Fibroblast of peridontal ligament (primary cell): ENCODE results near the gene MCHR1.
A peak's percentile ranks its signal among the peaks of the same experiment; 100 is the strongest.
"Not testable (repeated sequence)": the region's sequence is repeated elsewhere in the genome, so short reads cannot be mapped to it uniquely, and the experiment has no call there.

Source experiments
- DNase-seq: peaks from one replicate; pipeline ENCODE4 v3.0.0-alpha.2; 2010; ENCODE audit errors: extremely low read depth

Gene MCHR1

DNA sequence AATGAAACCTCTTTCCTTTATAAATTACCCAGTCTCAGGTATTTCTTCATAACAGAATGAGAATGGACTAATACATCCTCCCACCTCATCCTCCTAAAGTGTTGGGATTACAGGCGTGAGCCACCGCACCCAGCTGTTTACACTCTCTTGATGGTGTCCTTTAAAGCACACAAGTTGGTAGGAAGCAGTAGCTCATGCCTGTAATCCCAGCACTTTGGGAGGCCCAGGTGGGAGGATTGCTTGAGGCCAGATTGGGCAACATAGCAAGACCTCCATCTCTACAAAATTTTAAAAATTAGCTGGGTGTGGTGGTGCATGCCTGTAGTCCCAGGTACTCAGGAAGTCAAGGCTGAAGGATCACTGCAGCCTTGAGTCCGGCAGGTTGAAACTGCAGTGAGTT, 23.3 kb upstream of the MCHR1 start:
- not testable (repeated sequence) for DNase-seq

DNA sequence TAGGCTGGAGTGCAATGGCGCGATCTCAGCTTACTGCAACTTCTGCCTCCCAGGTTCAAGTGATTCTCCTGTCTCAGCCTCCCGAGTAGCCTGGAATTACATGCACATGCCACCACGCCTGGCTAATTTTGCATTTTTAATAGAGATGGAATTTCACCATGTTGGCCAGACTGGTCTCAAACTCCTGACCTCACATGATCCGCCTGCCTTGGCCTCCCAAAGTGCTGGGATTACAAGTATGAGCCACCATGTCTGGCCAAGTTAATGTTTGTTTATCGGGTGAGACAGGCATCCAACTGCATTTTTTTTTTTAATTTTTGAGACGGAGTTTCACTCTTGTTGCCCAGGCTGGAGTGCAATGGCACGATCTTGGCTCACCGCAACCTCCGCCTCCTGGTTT, 22.6 kb upstream of the MCHR1 start:
- not testable (repeated sequence) for DNase-seq

DNA sequence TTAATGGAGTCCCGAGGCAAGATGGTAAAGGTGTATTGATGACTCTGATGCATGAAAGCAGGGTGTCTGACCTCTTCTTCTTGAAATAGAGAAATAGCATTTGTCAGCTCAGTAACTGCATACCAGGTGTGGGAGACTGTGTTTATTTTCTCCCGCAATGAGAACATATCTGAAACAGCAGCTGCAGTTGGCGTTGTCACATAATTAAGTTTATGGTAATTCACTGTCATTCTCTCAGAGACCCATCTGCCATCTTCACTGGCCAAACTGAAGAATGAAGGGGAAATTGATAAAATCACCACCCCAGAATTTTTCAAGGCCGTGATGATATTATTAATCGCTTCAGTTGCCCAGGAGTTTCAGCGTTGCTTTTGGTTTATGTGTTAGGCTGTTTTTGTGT, 20.1 kb upstream of the MCHR1 start:
- no peak for DNase-seq

DNA sequence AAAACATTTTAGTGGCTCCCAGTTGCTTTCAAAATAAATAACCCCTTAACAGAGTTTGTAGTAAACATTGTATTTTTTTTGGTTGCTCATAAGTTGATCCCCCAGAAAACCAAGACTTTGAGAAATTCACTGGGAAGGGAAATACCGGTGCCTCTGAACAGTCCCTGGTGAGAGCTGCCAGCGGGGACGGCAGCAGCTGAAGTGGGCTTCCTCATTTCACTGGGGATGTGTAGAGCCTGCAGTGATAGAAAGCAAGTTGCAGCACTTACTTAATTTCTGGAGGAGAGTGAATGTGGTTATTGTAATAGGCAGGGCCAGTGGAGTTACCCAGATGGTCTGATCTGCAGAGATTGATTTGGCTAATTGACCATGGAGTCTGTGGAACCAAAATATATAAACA, 18.6 kb upstream of the MCHR1 start:
- no peak for DNase-seq

DNA sequence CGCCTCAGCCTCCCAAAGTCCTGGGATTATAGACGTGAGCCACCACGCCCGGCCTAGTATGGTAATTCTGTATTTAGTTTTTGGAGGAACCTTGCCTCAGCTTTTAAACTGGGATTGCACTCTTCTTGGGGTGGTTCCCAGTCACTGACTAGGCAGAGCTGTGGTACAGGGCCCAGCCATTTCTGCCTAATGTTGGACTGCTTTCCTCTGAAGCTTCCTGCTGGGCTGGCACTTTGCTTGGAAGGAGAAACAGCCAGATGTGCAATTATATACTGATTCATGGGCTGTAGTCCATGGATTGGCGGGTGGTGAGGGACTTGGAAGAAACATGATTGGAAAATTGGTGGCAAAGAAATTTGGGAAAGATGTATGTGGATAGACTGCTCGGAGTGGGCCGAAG, 17.6 kb upstream of the MCHR1 start:
- DNase-seq, result peak; percentile 40

DNA sequence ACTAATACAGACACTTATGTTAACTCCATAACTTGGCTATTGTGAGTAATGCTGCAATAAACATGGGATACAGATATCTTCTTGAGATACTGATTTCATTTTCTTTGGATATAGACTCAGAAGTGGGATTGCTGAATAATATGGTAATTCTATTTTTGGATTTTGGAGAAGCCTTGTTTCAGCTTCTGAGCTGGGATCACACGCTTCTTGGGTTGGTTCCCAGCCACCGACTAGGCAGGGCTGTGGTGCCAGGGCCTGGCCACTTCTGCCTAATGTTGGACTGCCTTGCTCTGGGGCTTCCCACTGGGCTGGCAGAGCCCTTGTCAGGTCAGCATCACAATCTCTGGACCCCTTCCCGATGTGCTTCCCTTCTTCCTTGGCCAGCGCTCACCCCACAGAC, 14.0 kb upstream of the MCHR1 start:
- peak; percentile 92 for DNase-seq

DNA sequence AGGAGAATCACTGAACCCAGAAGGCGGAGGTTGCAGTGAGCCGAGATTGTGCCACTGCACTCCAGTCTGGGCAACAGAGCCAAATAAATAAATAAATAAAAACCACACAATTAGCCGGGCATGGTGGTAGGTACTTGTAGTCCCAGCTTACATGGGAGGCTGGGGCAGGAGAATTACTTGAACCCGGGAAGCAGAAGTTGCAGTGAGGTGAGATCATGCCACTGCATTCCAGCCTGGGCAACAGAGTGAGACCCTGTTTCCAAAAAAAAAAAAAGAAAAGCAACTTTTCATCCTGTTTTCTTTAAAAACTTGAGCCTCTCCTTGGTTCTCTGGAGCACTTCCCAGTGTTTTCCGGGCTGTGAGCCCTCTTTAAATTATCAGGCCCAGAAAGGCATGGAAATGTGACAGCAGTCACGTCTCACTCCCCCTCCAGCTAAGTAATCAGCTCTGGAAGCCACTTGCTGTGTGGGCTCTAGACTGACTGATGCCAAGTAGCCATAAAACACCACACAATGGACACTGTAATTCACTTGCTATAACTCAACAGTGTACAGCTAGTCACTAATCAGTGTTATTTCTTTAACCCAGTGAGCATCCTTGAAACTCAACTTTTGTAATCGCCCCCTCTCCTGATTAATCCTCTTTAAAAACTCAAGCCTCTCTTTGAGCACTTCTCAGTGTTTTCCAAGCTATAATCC, 13.0 kb upstream of the MCHR1 start:
- DNase-seq, result peak; percentile 80

DNA sequence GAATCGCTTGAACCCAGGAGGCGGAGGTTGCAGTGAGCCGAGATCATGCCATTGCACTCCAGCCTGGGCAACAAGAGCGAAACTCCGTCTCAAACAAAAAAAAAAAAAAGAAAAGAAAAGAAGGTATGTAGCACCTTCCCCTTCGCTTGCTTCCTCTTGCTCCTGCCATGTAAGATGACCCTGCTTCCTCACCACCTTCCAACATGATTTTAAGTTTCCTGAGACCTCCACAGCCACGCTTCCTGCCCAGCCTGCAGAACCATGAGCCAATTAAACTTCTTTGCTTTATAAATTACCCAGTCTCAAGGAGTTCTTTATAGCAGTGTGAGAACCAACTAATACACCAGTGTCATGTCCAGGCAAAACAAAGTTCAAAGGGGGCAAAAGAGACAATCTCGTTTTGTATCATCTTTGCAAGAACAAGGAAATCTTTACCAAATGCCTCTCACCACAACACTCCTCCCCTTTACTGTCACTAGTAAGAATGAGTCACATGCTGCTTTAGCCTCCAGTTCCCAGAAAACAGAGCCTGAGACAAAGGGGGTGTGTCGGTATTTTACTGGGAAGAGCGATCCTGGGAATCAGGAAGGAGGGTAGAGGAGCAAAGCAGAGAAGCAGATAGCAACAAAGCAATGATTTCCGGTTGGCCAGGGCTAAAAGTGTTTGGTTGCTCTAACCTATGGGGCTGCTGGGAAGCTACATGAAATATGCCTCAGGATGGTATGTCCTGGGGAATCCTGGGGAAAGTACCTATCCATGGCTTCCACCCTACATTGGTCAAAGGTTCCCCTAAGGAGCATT, 10.5 kb upstream of the MCHR1 start:
- peak; percentile 91 for DNase-seq

DNA sequence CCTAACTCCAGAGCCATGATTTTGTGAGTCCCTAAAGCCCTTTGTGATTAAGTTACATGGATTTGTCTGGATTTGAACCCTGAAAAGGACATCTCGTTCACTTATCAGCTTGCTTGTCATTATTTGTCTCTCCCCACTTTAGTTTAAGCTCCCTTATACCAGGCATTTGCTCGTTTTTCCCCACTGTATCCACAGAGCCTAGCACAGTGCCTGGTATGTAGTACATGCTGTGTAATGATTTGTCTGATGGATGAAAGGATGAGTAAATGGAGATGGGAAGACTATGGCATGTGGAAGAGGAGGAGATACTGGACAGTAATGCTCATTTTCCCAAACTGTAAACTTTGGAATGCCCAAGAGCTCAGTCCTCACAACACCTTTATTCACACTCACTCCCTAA, 9.2 kb upstream of the MCHR1 start:
- no peak for DNase-seq

DNA sequence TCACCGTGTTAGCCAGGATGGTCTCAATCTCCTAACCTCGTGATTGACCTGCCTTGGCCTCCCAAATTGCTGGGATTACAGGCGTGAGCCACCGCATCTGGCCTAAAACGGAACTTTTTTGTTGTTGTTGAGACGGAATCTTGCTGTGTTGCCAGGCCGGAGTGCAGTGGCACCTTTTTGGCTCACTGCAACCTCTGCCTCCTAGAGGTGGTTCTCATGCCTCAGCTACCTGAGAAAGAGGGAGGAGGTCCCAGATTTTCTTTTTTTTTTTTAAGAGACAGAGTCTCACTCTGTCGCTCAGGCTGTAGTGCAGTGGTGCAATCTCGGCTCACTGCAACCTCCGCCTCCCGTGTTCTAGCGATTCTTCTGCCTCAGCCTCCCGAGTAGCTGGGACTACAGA, 7.9 kb upstream of the MCHR1 start:
- DNase-seq, result no peak

DNA sequence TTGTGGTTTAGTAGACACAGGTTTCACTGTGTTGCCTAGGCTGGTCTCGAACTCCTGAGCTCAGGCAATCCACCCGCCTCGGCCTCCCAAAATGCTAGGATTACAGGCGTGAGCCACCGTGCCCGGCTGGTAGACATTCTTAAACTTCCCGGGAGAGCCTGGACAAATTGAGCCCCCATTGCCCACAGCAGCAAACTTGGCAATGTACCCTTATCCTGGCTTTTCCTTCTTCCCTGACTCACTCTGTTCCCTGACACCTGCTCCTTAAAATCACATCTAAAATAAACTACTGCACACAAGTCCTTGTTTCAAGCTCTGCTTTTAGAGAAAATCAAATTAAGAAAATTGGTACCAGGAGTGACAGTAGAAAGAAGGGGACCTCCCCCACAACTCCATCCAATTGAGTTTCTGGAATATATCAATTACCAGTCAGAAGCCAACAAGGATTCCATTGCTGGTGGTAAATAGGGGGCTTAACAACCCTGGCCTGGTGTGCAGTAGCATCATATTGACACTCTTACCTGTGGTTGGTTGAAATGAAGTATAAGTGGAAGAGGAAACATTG, 7.4 kb upstream of the MCHR1 start:
- DNase-seq, result no peak

DNA sequence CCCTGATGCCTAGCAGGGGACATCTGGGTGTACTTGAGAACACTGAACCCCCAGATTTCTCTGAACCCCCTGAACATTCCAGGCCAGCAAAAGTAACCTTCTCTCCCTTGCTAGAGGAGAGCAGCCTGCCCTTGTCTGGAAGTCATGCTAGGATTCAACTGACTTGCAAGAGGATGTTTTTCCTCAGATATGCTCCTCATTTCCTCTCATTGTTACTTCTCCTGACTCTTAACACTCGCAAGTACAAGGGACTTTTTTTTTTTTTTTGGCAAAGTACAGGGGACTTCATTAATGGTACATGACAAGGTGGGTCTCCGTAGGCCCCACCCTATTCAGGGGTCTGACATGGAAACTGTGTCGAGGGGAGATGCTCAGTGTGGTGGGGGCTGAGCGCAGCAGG, 6.3 kb upstream of the MCHR1 start:
- no peak for DNase-seq

DNA sequence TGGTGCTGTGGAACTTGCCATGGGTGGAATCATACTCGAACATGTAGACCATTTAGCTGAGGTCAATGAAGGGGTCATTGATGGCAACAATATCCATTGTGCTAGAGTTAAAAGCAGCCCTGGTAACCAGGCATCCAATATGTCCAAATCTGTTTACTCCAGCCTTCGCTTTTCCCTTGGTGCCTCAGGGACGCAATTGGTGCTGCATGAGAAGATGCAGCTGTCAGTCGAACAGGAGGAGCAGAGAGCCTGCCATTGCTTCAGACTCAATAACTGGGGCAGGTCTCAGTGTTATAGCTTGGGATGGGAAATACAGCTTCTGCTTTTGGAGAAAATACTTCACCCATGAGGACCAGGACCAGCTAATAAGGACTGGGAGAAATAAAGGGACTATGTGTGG, 5.0 kb upstream of the MCHR1 start:
- DNase-seq, result no peak

DNA sequence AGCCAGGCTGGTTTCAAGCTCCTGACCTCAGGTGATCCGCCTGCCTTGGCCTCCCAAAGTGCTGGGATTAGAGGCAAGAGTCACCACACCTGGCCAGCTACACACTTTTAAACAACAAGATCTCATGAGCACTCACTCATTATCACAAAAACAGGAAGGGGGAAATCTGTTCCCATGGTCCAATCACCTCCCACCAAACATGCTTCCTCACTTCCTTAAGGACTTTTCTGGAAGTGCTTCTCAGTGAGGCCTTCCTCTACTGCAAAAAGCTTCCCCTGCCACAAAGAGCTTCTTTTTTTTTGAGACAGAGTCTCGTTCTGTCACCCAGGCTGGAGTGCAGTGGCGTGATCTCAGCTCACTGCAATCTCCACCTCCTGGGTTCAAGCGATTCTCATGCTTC, 3.1 kb upstream of the MCHR1 start:
- not testable (repeated sequence) for DNase-seq

DNA sequence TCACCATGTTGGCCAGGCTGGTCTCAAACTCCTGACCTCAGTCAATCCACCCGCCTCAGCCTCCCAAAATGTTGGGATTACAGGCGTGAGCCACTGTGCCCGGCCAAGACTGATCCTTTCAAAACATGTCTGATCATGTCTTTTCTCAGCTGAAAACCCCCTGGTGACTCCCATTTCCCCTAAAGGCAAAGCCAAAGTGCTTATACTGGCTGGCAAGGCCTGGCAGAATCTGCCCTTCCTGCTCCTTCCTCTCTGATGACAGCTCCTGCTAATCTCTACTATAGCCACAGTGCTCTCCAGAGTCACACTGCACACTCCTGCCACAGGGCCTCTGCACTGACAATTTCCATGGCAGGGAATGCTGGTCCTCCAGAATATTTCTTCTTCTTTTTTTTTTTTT, 2.6 kb upstream of the MCHR1 start:
- DNase-seq, result no peak

DNA sequence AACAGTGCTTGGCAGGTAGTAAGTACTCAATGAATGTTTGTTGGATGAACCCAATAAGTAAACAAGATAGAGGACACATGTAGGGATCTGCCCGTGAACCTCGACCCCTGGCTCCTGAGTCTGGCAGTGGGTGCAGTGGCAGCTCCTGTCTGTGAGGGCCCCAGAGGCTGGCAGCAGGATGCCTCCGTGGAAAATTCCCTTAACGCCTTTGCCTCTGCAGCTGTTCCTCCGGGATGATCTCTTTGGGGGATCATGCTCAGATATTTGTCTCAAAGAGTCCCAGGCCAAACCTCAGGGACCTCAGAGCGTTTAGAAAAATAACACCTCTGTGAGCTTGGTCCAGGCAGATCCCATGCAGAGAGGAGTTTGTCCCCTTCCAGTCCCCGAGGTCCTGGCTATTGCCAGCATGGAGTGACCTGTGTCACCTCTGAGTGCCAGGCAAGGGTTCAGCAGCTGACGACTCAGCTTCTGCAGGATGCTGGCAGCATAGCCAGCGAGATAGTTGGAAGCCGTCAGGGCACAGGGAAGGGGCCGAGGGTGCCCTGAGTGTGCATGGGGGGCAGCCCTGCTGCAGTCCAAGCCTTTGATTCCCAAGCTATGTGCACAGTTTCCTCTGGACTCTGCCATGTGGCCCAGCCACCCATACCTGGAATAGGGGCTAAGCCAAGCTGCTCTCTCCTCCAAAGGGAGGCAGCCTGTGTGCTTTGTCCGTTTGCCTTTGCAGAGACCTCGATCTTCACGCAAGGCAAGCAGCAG, 613 bp upstream of the MCHR1 start:
- DNase-seq, result no peak

DNA sequence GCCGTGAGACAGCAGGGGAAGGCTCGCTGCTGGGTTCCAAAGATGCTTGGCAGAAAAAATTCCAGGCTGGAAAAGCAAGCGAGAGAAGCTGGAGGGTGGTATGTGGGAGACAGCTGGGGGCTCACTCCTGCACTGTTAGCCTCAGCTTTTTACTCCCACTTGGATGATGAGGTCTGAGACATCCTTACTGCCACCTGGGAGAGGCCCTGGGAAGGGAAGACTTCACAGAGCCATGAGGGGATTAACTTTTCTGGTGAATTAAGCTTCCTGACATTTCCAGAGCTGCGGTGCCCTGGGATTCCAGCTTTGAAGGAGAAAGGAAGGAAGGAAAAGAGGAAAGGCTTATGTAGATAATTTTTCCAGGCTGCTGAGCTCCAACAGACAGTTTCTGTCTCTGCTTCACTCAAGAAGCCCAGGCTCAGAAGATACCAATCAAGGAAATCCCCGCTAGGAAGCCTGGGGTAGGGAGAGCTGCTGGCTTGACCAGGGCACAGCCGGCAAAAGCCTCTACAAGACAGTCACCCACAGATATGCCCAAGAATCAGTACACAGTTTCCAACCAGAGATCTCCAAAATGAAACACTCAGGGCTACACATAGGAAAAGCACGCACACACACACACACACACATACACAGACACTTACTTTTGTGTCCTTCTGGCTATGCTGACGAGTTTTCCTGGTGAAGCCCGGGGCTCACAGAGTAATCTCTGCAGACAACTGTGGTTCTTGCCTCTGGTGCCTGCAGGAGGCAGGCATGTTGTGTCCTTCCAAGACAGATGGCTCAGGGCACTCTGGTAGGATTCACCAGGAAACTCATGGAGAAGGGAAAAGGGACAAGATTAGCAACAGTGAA, 907 bp downstream of the MCHR1 start:
- peak; percentile 32 for DNase-seq

DNA sequence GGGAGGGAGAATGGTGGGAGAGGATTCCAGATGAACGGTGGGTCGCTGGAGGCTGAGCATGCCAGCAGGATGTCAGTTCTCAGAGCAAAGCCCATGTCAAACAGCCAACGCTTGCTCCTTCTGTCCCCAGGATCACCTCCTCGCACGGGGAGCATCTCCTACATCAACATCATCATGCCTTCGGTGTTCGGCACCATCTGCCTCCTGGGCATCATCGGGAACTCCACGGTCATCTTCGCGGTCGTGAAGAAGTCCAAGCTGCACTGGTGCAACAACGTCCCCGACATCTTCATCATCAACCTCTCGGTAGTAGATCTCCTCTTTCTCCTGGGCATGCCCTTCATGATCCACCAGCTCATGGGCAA, 1.5 kb downstream of the MCHR1 start:
- DNase-seq, result no peak

DNA sequence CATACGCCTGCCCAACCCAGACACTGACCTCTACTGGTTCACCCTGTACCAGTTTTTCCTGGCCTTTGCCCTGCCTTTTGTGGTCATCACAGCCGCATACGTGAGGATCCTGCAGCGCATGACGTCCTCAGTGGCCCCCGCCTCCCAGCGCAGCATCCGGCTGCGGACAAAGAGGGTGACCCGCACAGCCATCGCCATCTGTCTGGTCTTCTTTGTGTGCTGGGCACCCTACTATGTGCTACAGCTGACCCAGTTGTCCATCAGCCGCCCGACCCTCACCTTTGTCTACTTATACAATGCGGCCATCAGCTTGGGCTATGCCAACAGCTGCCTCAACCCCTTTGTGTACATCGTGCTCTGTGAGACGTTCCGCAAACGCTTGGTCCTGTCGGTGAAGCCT, 2.2 kb downstream of the MCHR1 start:
- DNase-seq, result no peak

DNA sequence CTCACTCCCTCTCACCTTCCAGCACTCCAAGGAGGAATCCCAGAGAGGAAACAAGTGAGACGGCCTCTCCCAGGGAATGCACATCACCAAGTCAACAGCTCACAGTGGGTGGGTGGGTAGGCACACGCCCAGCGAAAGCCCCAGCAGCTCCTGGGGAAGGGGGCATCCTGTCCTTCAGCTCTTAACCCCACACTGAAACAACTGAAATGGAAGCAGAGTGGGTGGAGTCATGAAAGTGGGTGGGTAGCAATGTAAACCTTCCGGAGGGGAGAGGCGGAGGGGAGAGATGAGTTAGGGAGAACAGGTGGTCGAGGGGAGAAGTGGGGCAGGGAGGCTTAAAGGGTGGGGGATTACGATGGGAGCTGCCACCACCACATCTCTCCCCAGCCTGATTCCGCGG, 5.4 kb downstream of the MCHR1 start:
- DNase-seq, result no peak

DNA sequence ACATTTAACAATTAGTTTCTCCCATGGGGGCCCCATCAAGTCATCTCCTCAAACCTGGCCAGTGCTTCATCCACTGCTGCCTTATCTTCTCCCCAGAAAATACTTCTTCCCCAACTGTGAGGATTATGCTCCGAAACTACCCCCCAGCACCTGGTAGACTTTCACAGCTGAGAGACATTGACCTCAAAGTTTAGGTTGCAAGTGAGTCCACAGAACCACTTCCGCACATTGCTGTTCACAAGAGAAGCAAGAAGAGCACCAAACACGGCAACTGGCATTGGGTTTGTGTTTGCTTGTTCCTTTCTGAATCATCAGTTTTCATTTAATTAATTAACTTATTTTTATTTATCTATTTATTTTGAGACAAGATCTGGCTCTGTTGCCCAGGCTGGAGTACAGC, 6.1 kb downstream of the MCHR1 start:
- DNase-seq, result no peak

DNA sequence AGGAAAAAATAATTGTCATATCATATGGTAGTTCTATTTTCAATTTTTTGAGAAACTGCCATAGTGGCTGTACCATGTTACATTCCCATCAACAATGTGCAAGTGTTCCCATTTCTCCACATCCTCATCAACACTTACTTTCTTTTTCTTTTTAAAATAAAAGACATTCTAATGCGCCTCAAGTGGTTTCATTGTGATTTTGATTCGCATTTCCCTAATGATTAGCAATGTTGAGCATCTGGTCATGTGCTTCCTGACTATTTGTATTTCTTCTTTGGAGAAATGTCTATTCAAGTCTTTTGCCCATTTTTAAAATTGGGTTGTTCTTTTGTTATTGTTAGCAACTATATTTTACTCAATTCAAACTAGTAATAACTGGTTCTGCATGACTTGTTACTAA, 8.4 kb downstream of the MCHR1 start:
- no peak for DNase-seq
